GM12878 (cell line): ENCODE results near the gene AP3D1. TPM values are rescaled to one million over a fixed set of nuclear protein-coding genes. Genes with fewer than 3 reads are reported as not detected.
A peak's percentile ranks its signal among the peaks of the same experiment; 100 is the strongest.

Experiments used
- ATAC-seq: fragments of 200-7000 bp; cut with Tn5 transposase; 3 replicates; pipeline ENCODE4 v1.9.1; 2020; ENCODE audit warnings: mild to moderate bottlenecking, moderate library complexity
- BruUV-seq: library from RNA; stranded (reverse); fragments of 400-500 nt; replicated peaks from 2 replicates; lab custom pipeline; 2021; lab: Mats Ljungman, UMichigan
- CTCF ChIA-PET: fragments of 300-600 bp; sonication (Branson Sonifier 250); formaldehyde crosslinking; extraction: SDS; loops from one replicate; lab custom pipeline; 2021; ENCODE audit warnings: inconsistent platforms; lab: Yijun Ruan, JAX
- POLR2A ChIA-PET: fragments of 350-600 bp; formaldehyde crosslinking; extraction: SDS; loops from one replicate; lab custom pipeline; 2021; ENCODE audit warnings: inconsistent platforms; lab: Charles Lee
- RAD21 ChIA-PET: fragments of 300-600 bp; sonication (Branson Sonifier 250); formaldehyde crosslinking; loops from one replicate; lab custom pipeline; 2023; ENCODE audit warnings: antibody characterized with exemption; ENCODE audit not compliant: unreplicated experiment; lab: Charles Lee
- SMC1A ChIA-PET: fragments of 300-600 bp; sonication (Branson Sonifier 250); formaldehyde crosslinking; loops from one replicate; lab custom pipeline; 2023; ENCODE audit not compliant: unreplicated experiment, uncharacterized antibody; lab: Charles Lee
- DNase-seq: peaks from one replicate; pipeline ENCODE4 v3.0.0-alpha.2; 2011; ENCODE audit warnings: low read depth, low spot score
- FAIRE-seq: peaks from 3 replicates; lab custom pipeline; 2011; peaks lifted over from hg19 to GRCh38; lab: Jason Lieb, UNC
- H2AFZ ChIP-seq: 2 replicates; pipeline ENCODE4 v1.6.0; 2011; ENCODE audit warnings: low read depth, low read length, control low read depth; ENCODE audit not compliant: control insufficient read depth
- H3K27ac ChIP-seq: 2 replicates; pipeline ENCODE4 v1.5.1; 2011; ENCODE audit warnings: control low read depth; ENCODE audit not compliant: control insufficient read depth, insufficient read depth
- H3K27me3 ChIP-seq, 2 experiments: replicated peaks in 1 of 2; 2 replicates each; pipeline versions ENCODE4 v1.6.0 to v1.6.1; 2011; ENCODE audit warnings: low read length in 1 of 2; ENCODE audit not compliant: control insufficient read depth in 2 of 2, insufficient read depth in 2 of 2
- H3K36me3 ChIP-seq, 2 experiments: 2 replicates each; pipeline ENCODE4 v1.5.1; 2011; ENCODE audit warnings: low read length in 1 of 2; ENCODE audit not compliant: control insufficient read depth in 2 of 2, insufficient read depth in 2 of 2
- H3K4me1 ChIP-seq: 2 replicates; pipeline ENCODE4 v1.6.1; 2011; ENCODE audit warnings: mild to moderate bottlenecking, low read length, moderate library complexity, mixed read lengths; ENCODE audit not compliant: control insufficient read depth, insufficient read depth
- H3K4me2 ChIP-seq: 2 replicates; pipeline ENCODE4 v1.6.0; 2011; ENCODE audit warnings: control low read depth; ENCODE audit not compliant: control insufficient read depth, insufficient read depth
- H3K4me3 ChIP-seq: fragments of 200-600 bp; sonication (generic); 2 replicates; pipeline ENCODE4 v1.5.1; 2016
- H3K79me2 ChIP-seq: 2 replicates; pipeline ENCODE4 v1.6.0; 2011; ENCODE audit warnings: low read length; ENCODE audit not compliant: control insufficient read depth, insufficient read depth
- H3K9ac ChIP-seq: 2 replicates; pipeline ENCODE4 v1.8.0; 2011; ENCODE audit warnings: low read length, control low read depth, mixed read lengths; ENCODE audit not compliant: control insufficient read depth, insufficient read depth
- H3K9me3 ChIP-seq: replicated peaks from 3 replicates; pipeline ENCODE4 v1.5.1; 2011; ENCODE audit warnings: mild to moderate bottlenecking, low read length; ENCODE audit not compliant: control insufficient read depth, insufficient read depth
- H4K20me1 ChIP-seq: 2 replicates; pipeline ENCODE4 v1.6.0; 2011; ENCODE audit not compliant: control insufficient read depth, insufficient read depth
- IRF3 ChIP-seq: fragments of 450-650 bp; IDR thresholded peaks from 2 replicates; pipeline ENCODE4 v1.6.1; 2014; ENCODE audit warnings: mild to moderate bottlenecking
- POLR2A ChIP-seq: IDR thresholded peaks from 2 replicates; pipeline ENCODE4 v1.6.1; 2011; ENCODE audit warnings: low read depth, mild to moderate bottlenecking, low read length
- SMAD5 ChIP-seq: IDR thresholded peaks from 2 replicates; pipeline ENCODE4 v1.6.1; 2016; ENCODE audit warnings: antibody characterized with exemption, low read depth
- SRF ChIP-seq, 2 experiments: IDR thresholded peaks; 2 replicates each; pipeline ENCODE4 v1.6.1; 2011; ENCODE audit warnings: low read depth in 2 of 2, low read length in 2 of 2, mild to moderate bottlenecking in 1 of 2, moderate library complexity in 1 of 2
- TCF3 ChIP-seq: IDR thresholded peaks from 2 replicates; pipeline ENCODE4 v1.6.1; 2012; ENCODE audit warnings: low read depth, mild to moderate bottlenecking, low read length, borderline replicate concordance; ENCODE audit not compliant: insufficient read depth
- ZNF24 ChIP-seq: fragments of 450-650 bp; IDR thresholded peaks from 2 replicates; pipeline ENCODE4 v1.6.1; 2017; ENCODE audit warnings: antibody characterized with exemption, mild to moderate bottlenecking
- WGBS: methylation state at CpG from one replicate; pipeline ENCODE4 v1.1.6; 2016; ENCODE audit warnings: low lambda C conversion rate; ENCODE audit not compliant: insufficient replicate concordance, insufficient coverage; ENCODE audit errors: missing lambda C conversion rate; 5-methylcytosine and 5-hydroxymethylcytosine counted together
- in situ Hi-C: fragments of 300-500 bp; cut with MboI; formaldehyde crosslinking; loops from 9 replicates; pipeline ENCODE4 v1.14.3; 2018; ENCODE audit warnings: mixed read lengths
- intact Hi-C: fragments of 100-400 bp; cut with micrococcal nuclease; formaldehyde crosslinking; loops from one replicate; pipeline ENCODE4 v1.14.2; 2022; ENCODE audit not compliant: unreplicated experiment
- polyA plus RNA-seq, 11 experiments: library from polyadenylated mRNA; depleted of rRNA in 4 of 11; unstranded in 6 of 11; stranded (reverse) in 5 of 11; fragments of >200 nt; fragmentation: Nextera tagmentation in 4 of 11; fragmentation: Illumina TruSeq in 1 of 11; extraction: Ambion mirVana in 4 of 11; extraction: Trizol in 1 of 11; gene quantifications; 1 replicate in 1 of 11; 2 replicates in 10 of 11; pipeline versions ENCODE4 v1.2.1 to v1.2.3, GENCODE V29; 2011 to 2016; ENCODE audit warnings: inconsistent platforms in 2 of 11, missing spikeins in 2 of 11, low read depth in 1 of 11
- total RNA-seq, 4 experiments: library from RNA; depleted of rRNA in 3 of 4; stranded (reverse); fragments of >200 nt in 3 of 4; fragmentation: Illumina TruSeq in 1 of 4; extraction: Trizol in 1 of 4; gene quantifications; 2 replicates each; pipeline versions ENCODE4 v1.2.1 to v1.2.3, GENCODE V29; 2013 to 2021

Gene AP3D1
- total and polyA plus RNA-seq, 10 of the 15 experiments (the other 5 are each of a cell fraction or from before 2014, with no cell fraction given): 1.5 to 108 (median 59.1) TPM

GRCh38 chr19:2108251-2109016 is 42.9 kb downstream of the AP3D1 start:
- FAIRE-seq (no peak), DNase-seq (no peak), ATAC-seq (no peak)
- Histone ChIP-seq H3K79me2 (peaks cover 3% of the 10 kb centered on the region), H3K27me3 (no peaks in the 10 kb centered on the region), H3K4me1 (no peaks in the 10 kb centered on the region), H3K4me3 (no peak overlapping the region), H3K27ac (no peak overlapping the region), H3K9me3 (no peaks in the 10 kb centered on the region; the same call in 2 of the 3 replicates), H3K36me3 (peaks cover 29 to 62% of the 10 kb centered on the region in 2 experiments; a peak in 3 of 4 replicates), H3K4me2 (no peak overlapping the region), H3K9ac (no peak overlapping the region), H2AFZ (no peak overlapping the region), H4K20me1 (no peaks in the 10 kb centered on the region)
- ChIA-PET POLR2A (no interaction called here), RAD21 (no interaction called here), SMC1A (no interaction called here), CTCF (no interaction called here)
- TF ChIP-seq POLR2A (peak; percentile 24; the same call in 1 of the 2 replicates), IRF3 (no peak)
- intact Hi-C loops: no loop called here
- BruUV-seq: no TSS peak
- WGBS: 95% methylated on average over 23 of the region's 23 CpGs
- in situ Hi-C loops: no loop called here

GRCh38 chr19:2103045-2103707 is 48.2 kb downstream of the AP3D1 start:
- Histone ChIP-seq H3K27me3 (no peaks in the 10 kb centered on the region), H2AFZ (no peak overlapping the region), H3K79me2 (peaks cover 3% of the 10 kb centered on the region), H3K9ac (no peak overlapping the region), H3K9me3 (no peaks in the 10 kb centered on the region; the same call in 2 of the 3 replicates), H3K4me3 (no peak overlapping the region), H3K36me3 (peaks cover 35 to 45% of the 10 kb centered on the region in 2 experiments; a peak in 3 of 4 replicates), H3K4me1 (no peaks in the 10 kb centered on the region), H3K4me2 (no peak overlapping the region), H4K20me1 (no peaks in the 10 kb centered on the region), H3K27ac (no peak overlapping the region)
- RAD21 ChIA-PET: no interaction called here
- ATAC-seq: no peak
- CTCF ChIA-PET: interaction anchor here (0.7 kb wide), 1 partner anchor 129 kb away, joined by 3 read pairs; no protein-coding TSS in a partner anchor
- no peak for FAIRE-seq
- POLR2A ChIA-PET: no interaction called here
- in situ Hi-C loops: no loop called here
- intact Hi-C loops: no loop called here
- DNase-seq: no peak
- 92% methylated on average over 20 of the region's 20 CpGs for WGBS
- BruUV-seq: no TSS peak
- TF ChIP-seq ZNF24 (no peak), POLR2A (0 out of 2 replicates have a peak, but pooled peaks have one; percentile 9), SRF (IDR thresholded peaks at IDR 0.05; ENCODE audit: low read depth in 2 of 2, low read length in 2 of 2) (no peak), TCF3 (no peak), SMAD5 (no peak)
- SMC1A ChIA-PET: no interaction called here
